Endodermal cell (in vitro differentiated cells): Measurements from ENCODE around the gene ARGFX. TPM values are rescaled to one million over a fixed set of nuclear protein-coding genes. Genes with fewer than 3 reads are reported as not detected.

ENCODE experiments used
- DNase-seq: peaks from one replicate; pipeline ENCODE4 v3.0.0-alpha.2; 2017
- H3K27ac ChIP-seq: 2 replicates; pipeline ENCODE4 v1.5.1; 2013; ENCODE audit warnings: mild to moderate bottlenecking, low read depth, low read length, moderate library complexity
- H3K27me3 ChIP-seq: 2 replicates; pipeline ENCODE4 v1.6.1; 2013; ENCODE audit warnings: mild to moderate bottlenecking, low read length, moderate library complexity; ENCODE audit not compliant: insufficient read depth, control insufficient read depth, poor library complexity, severe bottlenecking
- H3K36me3 ChIP-seq: 2 replicates; pipeline ENCODE4 v1.7.0; 2013; ENCODE audit warnings: mild to moderate bottlenecking, low read length, moderate library complexity; ENCODE audit not compliant: control insufficient read depth, insufficient read depth
- H3K4me1 ChIP-seq: one replicate; pipeline ENCODE4 v1.7.0; 2013; ENCODE audit warnings: low read length; ENCODE audit not compliant: control insufficient read depth, insufficient read depth
- H3K4me3 ChIP-seq: 2 replicates; pipeline ENCODE4 v1.5.1; 2013; ENCODE audit warnings: mild to moderate bottlenecking, low read length, moderate library complexity
- H3K9ac ChIP-seq: 2 replicates; pipeline ENCODE4 v1.6.1; 2013; ENCODE audit warnings: mild to moderate bottlenecking, low read length, moderate library complexity; ENCODE audit not compliant: poor library complexity, severe bottlenecking; ENCODE audit errors: extremely low read depth
- H3K9me3 ChIP-seq: 2 replicates; pipeline ENCODE4 v1.6.1; 2013; ENCODE audit warnings: mild to moderate bottlenecking, low read length, moderate library complexity; ENCODE audit not compliant: control insufficient read depth
- H3K27ac Mint-ChIP-seq: 2 replicates; pipeline ENCODE4 v1.8.0; 2020; ENCODE audit warnings: mixed read lengths
- H3K27me3 Mint-ChIP-seq: 2 replicates; pipeline ENCODE4 v1.8.0; 2021; ENCODE audit warnings: mild to moderate bottlenecking, mixed read lengths; ENCODE audit not compliant: insufficient read depth
- H3K36me3 Mint-ChIP-seq: 2 replicates; pipeline ENCODE4 v1.8.0; 2020; ENCODE audit warnings: low read depth, mixed read lengths
- H3K4me1 Mint-ChIP-seq: 2 replicates; pipeline ENCODE4 v1.8.0; 2020; ENCODE audit warnings: mixed read lengths
- H3K4me3 Mint-ChIP-seq: 2 replicates; pipeline ENCODE4 v1.8.0; 2020; ENCODE audit warnings: mild to moderate bottlenecking, moderate library complexity, mixed read lengths
- H3K9me3 Mint-ChIP-seq: 2 replicates; pipeline ENCODE4 v1.8.0; 2020; ENCODE audit warnings: mild to moderate bottlenecking, mixed read lengths
- CTCF ChIP-seq: fragments of 200-600 bp; sonication (generic); conservative IDR thresholded peaks from 2 replicates; pipeline ENCODE4 v1.5.0; 2021; ENCODE audit warnings: antibody characterized with exemption, mild to moderate bottlenecking
- WGBS, 2 experiments: methylation state at CpG; one replicate each; pipeline versions ENCODE4 v1.1.5 to v1.1.7; 2013; ENCODE audit warnings: missing lambda C conversion rate in 2 of 2, mixed read lengths in 1 of 2; ENCODE audit not compliant: insufficient coverage in 1 of 2, insufficient read length in 1 of 2; 5-methylcytosine and 5-hydroxymethylcytosine counted together
- long read RNA-seq, 4 experiments: library from polyadenylated mRNA in 2 of 4; library from RNA in 1 of 4; library from capped mRNA in 1 of 4; stranded (forward) in 3 of 4; unstranded in 1 of 4; transcript quantifications; one replicate each; pipeline ENCODE4 v2.0.0, GENCODE V29; 2020 to 2021; ENCODE audit warnings: inconsistent platforms in 1 of 4
- polyA plus RNA-seq, 2 experiments: library from polyadenylated mRNA; stranded (reverse); fragments of 50-300 nt; gene quantifications; one replicate each; pipeline ENCODE4 v1.2.3, GENCODE V29; 2013
- total RNA-seq, 2 donors: library from RNA; stranded (reverse); fragmentation: NEBNext Ultra II Directional in 1 of 2; extraction: Animal tissue kit (Norgen Biotek cat#: 25700) in 1 of 2; gene quantifications; 2 replicates in 1 of 2; 3 replicates in 1 of 2; pipeline ENCODE4 v1.2.1, GENCODE V29; 2021

ARGFX gene
- total RNA-seq = not detected
- not detected for polyA plus RNA-seq (2013, experiment 1 of 2)
- polyA plus RNA-seq (2013, experiment 2 of 2) = not detected
- long read RNA-seq, experiment 1 = 0 reads
- long read RNA-seq, experiment 2 = 0 reads
- long read RNA-seq, experiment 3 = 0 reads
- long read RNA-seq, experiment 4 = 0 reads

GRCh38 chr3:121567649-121568048 is at the start of gene ARGFX:
TSS of gene ARGFX (plus strand) at chr3:121567949. CDS start at chr3:121570714, 2,765 bp downstream.
- no peaks in the 10 kb centered on the region for H3K27me3 Mint-ChIP-seq
- no peaks in the 10 kb centered on the region for H3K9me3 Mint-ChIP-seq
- H3K4me1 ChIP-seq = no peaks in the 10 kb centered on the region
- H3K27ac ChIP-seq = no peak within 1 kb of the TSS
- WGBS, 2 experiments = 89% methylated on average over 5 of the region's 5 CpGs; no CpG with 5 or more reads in 1 of the 2 experiments
- H3K36me3 Mint-ChIP-seq = no peaks in the 10 kb centered on the region
- no peak within 1 kb of the TSS for H3K4me3 ChIP-seq
- no peak for DNase-seq
- no peak for TF ChIP-seq CTCF
- H3K27ac Mint-ChIP-seq = no peak within 1 kb of the TSS
- H3K9ac ChIP-seq = no peak within 1 kb of the TSS
- H3K4me1 Mint-ChIP-seq = no peaks in the 10 kb centered on the region
- H3K36me3 ChIP-seq = no peaks in the 10 kb centered on the region
- no peaks in the 10 kb centered on the region for H3K27me3 ChIP-seq
- no peaks in the 10 kb centered on the region for H3K9me3 ChIP-seq
- no peak within 1 kb of the TSS for H3K4me3 Mint-ChIP-seq

- Histone ChIP-seq H3K4me1 (no peaks in the 10 kb centered on the region), H3K27ac (no peak overlapping the region), H3K27me3 (no peaks in the 10 kb centered on the region), H3K36me3 (peaks cover 40% of the 10 kb centered on the region), H3K9ac (no peak overlapping the region), H3K4me3 (no peak overlapping the region), H3K9me3 (no peaks in the 10 kb centered on the region)
- H3K36me3 Mint-ChIP-seq = peaks cover 30% of the 10 kb centered on the region
- H3K4me3 Mint-ChIP-seq = no peak overlapping the region
- DNase-seq = no peak
- 90 to 95% methylated on average over 3 to 5 of the region's 5 CpGs for WGBS, 2 experiments
- H3K27me3 Mint-ChIP-seq = no peaks in the 10 kb centered on the region
- H3K9me3 Mint-ChIP-seq = no peaks in the 10 kb centered on the region
- H3K27ac Mint-ChIP-seq = no peak overlapping the region
- no peak for TF ChIP-seq CTCF
- H3K4me1 Mint-ChIP-seq = no peaks in the 10 kb centered on the region
These were observed 49.6 kb upstream of the ARGFX start for GRCh38 chr3:121517953-121518655.

GRCh38 chr3:121520510-121520909 is 47.2 kb upstream of the ARGFX start:
- Histone ChIP-seq H3K4me3 (no peak overlapping the region), H3K4me1 (no peaks in the 10 kb centered on the region), H3K27me3 (no peaks in the 10 kb centered on the region), H3K36me3 (peaks cover 47% of the 10 kb centered on the region), H3K27ac (no peak overlapping the region), H3K9me3 (no peaks in the 10 kb centered on the region), H3K9ac (no peak overlapping the region)
- no peak overlapping the region for H3K27ac Mint-ChIP-seq
- H3K9me3 Mint-ChIP-seq = no peaks in the 10 kb centered on the region
- 94% methylated on average over 2 of the region's 3 CpGs; no CpG with 5 or more reads in 1 of the 2 experiments for WGBS, 2 experiments
- H3K36me3 Mint-ChIP-seq = peaks cover 32% of the 10 kb centered on the region
- no peaks in the 10 kb centered on the region for H3K27me3 Mint-ChIP-seq
- H3K4me1 Mint-ChIP-seq = no peaks in the 10 kb centered on the region
- no peak for DNase-seq
- H3K4me3 Mint-ChIP-seq = no peak overlapping the region
- no peak for TF ChIP-seq CTCF
